Stimulated activated naive CD4-positive, alpha-beta T cell (primary cell): ENCODE data around the gene RANBP1.
"Not testable (repeated sequence)": the region's sequence is repeated elsewhere in the genome, so short reads cannot be mapped to it uniquely, and the experiment has no call there.

ENCODE experiments used
- DNase-seq, 6 experiments: peaks; one replicate each; lab custom pipeline; 2025; lab: John Stamatoyannopoulos, UW

RANBP1 gene

DNA sequence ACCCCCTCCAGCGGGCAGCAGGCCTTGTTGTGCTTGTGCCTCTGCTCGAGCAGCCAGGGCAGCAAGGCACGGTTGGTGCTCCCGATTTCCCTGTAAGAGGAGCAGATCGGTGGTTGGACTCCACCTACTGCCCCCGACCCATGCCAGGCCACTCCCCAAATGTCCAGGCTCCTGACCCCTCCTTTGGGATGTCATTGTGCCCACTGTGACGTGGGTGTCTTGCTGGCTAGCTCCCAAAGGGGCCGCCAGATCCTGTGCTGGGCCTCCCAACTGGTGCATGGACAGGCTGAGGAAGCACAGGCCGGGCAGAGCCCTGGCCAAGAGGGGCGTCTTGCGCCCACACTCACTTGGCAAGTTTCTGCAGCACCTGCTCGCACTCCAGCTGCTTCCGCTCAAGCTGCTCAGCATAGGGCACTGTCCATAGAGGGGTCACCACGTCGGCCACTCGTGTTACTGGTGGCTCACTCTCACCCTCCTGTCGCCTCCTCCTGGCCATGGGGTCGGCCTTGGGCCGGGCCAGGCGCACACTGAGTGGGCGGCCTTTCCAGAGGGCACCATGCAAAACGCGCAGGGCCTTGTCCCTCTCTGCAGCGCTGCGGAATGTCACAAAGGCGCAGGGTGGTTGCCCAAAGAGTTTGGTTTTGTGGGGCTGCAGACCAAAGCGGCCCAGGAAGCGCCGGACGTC is at the start of gene RANBP1:
Gene RANBP1 (plus strand): TSS at position 414 of the 685 bp plus-strand sequence. CDS start 81 bp downstream, at position 495.
- no peak for DNase-seq

DNA sequence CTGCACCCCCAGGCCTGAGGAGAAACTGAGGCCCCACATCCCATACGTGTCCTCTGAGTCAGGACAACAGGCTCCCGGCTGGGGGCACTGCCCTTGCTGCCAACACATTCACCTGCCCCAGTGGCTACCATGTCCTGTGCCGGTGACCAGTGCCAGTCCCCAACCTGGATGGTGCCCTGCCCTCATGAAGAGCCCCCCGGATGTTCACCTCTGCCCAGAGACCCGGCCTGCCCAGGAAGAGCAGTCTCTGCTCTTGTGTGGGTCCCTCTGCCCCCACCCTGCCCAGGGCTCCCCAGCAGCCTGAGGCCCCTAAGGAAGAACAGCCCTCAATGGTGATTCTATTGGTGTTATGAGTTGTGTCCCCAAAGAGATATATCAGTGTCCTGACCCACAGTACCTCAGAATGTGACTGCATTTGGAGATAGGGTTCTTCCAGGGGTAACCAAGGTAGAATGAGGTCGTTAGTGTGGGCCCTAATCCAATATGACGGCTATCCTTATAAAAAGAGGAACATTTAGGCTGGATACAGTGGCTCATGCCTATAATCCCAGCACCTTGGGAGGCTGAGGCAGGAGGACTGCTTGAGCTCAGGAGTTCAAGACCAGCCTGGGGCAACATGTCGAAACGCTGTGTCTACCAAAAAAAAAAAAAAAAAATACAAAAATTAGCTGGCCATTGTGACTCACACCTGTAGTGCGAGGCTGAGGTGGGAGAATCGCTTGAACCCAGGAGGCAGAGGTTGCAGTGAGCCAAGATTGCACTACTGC is 49.1 kb upstream of the RANBP1 start:
- DNase-seq: no peak

DNA sequence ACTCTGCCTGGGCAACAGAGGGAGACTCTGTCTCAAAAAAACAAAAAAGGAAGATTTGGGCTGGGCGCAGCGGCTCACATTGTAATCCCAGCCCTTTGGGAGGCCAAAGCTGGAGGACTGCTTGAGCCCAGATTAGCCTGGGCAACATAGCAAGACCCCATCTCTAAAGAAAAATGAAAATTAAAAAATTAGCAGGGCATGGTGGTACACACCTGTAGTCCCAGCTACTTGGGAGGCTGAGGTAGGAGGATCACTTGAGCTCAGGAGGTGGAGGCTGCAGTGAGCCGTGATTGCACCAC is 48.6 kb upstream of the RANBP1 start:
- DNase-seq: not testable (repeated sequence)

DNA sequence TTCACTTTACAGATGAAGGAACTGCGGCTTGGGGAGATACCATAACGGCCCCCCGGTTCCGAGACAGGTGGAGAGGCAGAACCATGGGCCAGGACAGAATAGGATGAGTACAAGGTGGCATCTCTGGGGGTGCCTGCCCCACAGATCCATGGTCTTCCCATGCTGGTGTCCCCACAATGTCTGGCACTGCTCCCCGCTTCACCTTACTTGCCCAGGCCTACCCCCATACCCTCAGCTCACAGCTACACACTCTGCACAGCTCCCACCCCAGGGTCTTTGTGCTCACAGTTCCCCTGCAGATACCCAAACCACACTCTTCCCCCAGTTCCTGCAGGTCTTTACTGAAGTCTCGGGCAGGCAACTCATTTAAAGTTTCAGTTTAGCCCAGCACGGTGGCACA is 47.3 kb upstream of the RANBP1 start:
- no peak for DNase-seq

DNA sequence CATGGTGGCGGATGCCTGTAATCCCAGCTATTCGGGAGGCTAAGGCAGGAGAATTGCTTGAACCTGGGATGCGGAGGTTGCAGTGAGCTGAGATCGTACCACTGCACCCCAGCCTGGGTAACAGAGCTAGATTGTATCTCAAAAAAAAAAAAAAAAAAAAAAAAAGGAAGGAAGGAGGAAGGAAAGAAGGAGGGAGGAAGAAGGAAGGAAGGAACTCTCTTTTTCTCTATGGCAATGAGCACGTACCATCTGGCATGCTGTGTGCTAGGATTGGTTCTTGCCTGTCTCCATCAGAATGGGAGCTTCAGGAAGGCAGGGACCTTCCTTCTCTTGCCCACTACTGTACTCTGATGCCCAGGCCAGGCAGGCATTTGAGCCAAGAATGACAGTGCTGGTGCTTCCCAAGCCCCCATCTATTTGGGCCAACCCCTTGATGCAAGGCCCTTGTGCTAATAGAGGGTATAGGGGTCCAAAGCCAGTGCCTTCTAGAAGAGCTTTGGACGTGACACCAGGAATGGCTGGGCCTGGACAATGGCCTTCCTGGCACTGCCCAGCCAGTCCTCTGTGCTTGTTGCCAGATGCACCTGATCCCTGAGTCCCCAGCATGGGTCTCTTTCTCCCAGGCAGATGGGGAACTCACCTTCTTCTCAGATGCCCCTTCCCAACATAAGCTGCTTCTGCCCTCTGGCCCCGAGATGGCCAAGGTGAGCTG is 46.4 kb upstream of the RANBP1 start:
- no peak for DNase-seq

DNA sequence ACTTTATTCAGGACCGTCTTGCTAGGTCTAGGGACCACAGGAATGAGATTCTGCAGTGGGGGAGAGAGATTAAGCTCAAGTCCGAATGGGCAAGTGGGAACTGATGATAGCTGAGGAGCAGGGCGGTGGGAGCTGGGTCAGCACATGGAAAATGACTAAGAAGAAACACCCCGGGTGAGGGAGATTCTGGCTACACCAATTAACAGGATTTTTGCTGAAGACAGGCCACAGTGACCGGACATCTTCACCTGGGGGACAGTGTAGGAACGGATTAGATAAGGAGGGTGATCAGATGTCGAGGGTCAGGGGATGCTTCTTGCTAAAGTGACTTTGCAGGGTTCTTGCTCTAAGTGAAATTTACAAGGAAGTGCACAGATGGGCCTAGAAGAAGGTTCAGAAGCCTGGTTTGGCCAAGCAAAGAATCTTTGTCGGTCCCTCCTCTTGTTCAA is 44.4 kb upstream of the RANBP1 start:
- no peak for DNase-seq

DNA sequence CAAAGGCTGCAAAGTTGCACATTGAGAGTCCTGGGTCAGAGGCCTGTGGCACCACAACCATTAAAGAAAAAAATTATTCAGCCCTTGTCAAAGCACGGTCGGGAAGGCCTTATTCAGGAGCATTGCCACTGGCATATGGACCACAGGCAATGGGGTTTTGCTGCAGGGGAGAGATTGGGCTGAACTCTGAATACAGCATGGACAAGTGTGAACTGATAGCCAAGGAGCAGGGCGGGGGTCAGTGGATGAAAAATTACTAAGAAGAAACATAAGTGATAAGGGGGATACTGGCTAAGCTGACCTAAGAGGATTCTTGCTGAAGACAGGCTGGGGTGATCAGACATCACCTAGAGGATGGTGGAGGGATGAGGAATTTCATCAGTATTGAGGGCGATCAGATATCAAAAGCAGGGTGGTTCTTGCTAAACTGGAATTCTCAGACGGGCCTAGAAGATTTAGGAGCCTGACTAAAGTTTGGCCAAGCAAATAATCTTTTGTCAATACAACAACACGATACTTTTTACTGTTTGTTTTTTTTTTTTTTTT is 39.2 kb upstream of the RANBP1 start:
- no peak for DNase-seq

DNA sequence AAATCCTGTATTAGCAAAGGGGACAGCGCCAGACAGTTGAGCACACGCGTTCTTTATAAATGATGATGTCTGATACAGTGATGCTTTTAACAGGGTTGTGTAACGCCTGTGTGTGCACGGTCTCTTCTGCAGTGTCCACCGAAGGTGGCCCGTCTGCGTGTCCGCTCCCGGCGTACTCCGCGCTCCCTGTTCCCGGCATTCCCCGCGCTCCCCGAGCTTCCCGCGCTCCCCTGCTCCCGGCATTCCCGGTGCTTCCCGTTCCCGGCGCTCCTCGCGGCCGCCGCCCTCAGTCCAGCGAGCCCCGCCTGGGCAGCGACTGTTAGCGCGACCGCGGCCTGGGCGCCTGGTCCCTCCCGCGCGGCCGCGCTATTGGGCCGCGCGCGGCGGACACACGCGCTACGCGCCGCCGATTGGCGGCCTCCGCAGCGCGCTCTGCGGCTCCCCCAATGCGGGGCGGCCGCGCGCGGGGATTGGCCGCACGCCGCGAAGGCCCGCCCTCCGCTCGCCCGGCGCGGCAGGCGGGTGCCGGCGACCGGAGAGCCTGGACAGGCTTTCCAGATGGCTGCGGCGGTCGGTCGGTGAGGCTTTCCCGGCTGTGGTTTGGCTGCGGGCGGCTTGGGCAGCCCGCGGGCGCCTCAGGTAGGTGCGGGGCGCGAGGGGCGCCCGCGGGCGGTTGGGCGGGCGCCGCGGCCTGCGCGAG is 36.0 kb upstream of the RANBP1 start, which contains the start of gene DGCR8:
Gene DGCR8 (plus strand): TSS at position 497 of the 700 bp plus-strand sequence. CDS start 5,723 bp downstream, outside the sequence.
- DNase-seq: peak; percentile 45 to 85 (median 72)

DNA sequence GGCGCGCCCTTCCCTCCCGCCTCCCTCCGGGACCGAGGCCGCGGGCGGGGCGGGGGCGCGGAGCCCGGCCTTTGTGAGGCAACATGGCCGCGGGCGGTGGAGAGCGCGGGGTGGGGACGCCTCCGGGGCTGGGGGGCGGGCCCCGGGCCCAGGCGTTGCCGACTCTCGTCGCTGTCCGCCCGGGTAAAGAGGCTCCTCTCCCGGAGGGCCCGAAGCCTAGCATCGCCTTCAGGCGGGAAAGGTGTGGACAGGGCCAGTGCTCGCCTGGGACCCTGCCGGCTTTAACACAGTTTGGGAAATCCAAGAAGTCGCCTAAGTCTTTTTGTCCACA is 35.5 kb upstream of the RANBP1 start:
- DNase-seq: peak; percentile 45 to 85 (median 72)

DNA sequence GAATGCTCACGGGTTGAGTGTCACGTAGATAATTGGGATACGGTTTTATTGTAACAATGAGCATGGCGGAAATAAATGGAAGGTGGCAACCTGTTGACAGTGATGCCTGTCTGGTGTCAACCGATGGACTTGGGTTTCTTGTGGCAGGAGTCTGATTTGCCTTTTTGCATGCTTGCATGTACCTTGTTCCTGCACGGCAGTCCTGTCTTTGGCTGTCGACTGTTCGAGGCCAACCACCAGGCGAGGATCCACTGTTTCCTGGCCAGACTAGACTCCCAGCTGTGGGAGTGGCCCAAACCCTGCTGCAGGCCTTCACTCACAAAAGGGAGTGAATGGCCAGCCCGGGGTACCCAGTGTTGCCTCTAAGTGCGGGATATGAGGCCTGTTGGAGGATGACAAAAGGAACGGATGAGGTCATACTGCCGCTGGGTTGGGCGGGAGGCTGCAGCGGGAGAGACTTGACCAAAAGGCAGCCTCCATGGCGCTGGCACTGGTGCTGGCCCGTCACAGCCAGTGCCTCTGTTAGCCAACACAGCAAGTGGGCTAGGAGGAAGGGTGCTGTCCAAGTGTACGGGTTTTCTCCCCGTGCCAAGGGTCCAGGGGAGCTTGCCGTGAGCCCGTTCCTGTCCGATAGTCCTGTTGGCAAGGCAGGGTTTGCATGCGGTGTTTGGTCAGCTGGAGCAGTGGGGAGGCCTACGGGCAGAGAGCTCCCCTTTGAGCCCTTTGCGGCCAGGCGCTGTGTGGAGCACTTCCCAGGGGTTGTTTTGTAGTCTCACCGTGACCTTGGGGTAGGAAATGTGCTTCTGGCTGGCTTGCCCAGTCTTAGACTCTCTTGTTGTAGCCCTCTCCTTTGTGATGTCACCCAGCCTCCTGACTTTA is 34.9 kb upstream of the RANBP1 start:
- peak in 1 of 6 experiments; percentile 58 for DNase-seq

DNA sequence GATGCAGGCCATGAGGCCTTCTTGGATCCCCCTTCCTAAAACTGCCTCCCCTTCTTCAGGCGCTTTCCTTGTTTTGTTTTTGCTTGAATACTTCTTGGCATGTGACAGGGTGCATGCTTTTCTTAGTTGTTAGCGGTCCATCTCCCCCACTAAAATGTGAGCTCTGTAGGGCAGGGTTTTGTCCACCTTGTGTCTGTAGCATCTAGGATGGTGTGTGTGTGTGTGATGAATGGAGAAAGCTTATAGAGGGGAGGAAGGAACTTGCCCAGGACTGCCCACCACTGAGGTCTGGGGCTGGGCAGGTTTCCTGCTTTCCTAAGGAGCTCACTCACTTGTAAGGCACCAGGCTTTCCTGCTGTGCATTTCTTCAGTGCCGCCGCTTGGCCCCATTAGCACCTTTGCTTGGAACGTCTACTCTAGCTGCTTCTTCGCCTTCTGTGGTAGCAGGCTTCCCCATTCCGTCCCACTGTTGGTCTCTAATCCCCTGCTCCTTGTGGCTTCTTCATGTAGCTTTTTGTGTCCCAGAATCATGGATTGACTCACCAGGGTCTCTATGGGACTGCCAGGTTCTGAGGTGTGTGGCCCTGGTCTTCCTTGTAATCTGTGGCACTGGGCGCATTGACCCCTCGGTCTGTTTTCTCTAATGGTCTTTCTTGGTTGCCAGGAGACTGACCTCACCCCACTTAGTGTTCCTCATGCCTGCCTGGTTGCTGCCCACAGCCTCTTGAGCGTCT is 32.6 kb upstream of the RANBP1 start:
- DNase-seq: no peak

DNA sequence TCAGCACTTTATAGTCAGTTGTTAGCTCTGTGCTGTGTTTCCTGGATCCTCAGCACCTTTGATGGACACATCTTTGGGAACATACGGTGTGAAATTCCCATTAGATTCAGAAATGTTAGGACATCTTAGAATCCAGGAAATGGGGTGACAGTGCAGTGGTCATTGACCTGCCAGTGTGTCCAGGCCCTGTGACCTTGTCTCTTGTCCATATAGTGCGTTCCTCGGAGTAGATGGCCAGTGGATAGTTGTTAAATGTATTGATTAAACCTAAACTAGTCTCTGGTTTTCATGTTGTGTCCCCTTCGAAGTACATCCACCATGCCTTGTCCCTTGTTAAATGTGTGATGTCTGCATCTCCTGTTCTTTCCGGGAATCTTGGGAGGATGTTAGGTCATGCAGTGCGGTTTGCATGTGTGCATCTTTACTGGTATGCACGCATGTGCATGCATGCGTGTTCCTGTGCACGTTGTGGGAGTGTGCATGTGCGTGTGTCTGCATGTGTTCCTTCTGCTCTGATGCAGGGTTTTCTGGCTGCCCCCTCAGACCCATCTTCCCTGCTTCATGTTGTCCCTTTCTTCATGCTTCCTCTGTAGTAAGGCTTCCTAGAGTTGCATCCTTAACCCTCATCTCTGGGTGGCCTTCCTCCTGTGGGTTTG is 31.9 kb upstream of the RANBP1 start:
- DNase-seq: no peak

DNA sequence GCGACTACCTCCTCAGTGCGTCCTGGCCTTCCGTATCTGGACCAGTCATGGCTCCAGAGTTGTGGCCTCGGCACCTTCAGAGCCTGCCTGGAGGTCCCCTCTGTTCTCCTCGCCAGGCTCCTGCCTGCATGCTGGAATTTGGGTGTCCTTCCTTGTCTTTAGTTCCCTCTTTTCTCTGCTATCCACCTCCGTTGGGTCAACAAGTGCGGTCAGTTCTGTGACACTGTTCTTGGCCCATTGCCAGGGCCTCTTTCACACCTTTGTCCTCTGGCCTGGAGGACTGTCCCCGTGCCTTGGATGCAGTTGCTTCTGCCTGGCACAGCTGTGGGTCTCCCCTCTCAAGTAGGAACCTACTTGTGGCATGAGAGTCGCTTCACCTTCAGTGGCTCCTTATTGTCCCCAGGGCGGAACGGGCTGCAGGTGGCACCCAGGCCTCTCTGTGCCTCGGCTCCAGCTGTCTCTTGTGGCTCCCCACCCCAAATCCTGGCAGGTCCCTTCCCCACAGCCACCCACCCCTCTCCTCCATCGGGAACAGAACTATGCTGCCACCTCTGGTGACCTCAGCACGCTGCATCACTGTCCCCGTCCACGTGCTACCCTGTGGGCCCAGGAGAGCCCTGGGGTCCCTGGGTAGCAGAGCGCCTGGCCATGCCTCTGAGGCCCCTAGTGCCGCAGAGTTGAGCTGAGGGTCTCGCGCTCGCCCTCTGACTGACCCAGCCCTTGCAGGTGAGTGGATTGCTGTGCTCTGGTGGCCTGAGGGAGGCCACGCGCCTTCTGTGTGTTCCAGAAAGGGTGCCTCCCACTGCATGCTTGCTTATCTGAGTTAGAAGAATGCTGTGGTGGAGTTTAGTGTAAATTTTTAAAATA is 31.1 kb upstream of the RANBP1 start:
- no peak for DNase-seq

DNA sequence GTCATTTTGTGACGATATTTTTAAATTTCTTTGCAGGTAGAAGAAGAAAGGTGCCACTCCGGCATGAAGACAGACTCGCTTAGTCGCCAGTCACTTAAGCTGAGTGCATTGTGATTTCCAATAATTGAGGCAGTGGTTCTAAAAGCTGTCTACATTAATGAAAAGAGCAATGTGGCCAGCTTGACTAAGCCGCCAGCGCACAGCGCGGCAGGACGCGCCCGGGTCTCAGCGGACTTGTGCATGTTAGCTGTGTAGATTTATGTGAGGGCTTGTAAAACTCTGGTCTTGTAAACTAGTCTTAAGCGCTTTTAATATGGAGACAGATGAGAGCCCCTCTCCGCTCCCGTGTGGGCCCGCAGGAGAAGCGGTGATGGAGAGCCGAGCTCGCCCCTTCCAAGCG is 30.3 kb upstream of the RANBP1 start:
- DNase-seq: no peak

DNA sequence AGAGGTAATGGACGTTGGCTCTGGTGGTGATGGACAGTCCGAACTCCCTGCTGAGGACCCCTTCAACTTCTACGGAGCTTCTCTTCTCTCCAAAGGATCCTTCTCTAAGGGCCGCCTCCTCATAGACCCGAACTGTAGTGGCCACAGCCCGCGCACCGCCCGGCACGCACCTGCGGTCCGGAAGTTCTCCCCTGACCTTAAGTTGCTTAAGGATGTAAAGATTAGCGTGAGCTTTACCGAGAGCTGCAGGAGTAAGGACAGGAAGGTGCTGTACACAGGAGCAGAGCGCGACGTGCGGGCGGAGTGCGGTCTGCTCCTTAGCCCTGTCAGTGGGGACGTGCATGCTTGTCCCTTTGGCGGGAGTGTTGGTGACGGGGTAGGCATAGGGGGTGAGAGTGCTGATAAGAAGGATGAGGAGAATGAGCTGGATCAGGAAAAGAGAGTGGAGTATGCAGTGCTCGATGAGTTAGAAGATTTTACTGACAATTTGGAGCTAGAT is 29.8 kb upstream of the RANBP1 start:
- DNase-seq: no peak

DNA sequence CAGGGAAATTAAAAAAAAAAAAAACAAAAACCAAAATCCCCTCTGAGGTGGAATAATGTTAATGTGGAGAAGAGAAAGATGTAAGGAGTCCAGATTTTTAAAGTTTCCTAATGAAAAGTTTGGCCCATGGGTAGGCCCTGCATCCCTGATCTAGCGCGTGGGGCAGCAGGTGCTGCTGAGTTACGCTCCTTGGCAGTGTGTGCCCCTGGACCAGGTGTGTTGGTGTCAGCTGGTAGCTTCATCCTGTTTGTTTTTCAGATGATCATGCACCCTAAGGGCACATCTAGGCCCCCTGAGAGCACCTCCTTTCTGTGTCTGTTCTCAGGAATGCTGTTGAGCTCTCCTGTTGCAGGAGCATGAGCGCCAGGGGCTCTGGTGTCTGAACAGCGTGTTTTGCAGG is 29.1 kb upstream of the RANBP1 start:
- DNase-seq: no peak

DNA sequence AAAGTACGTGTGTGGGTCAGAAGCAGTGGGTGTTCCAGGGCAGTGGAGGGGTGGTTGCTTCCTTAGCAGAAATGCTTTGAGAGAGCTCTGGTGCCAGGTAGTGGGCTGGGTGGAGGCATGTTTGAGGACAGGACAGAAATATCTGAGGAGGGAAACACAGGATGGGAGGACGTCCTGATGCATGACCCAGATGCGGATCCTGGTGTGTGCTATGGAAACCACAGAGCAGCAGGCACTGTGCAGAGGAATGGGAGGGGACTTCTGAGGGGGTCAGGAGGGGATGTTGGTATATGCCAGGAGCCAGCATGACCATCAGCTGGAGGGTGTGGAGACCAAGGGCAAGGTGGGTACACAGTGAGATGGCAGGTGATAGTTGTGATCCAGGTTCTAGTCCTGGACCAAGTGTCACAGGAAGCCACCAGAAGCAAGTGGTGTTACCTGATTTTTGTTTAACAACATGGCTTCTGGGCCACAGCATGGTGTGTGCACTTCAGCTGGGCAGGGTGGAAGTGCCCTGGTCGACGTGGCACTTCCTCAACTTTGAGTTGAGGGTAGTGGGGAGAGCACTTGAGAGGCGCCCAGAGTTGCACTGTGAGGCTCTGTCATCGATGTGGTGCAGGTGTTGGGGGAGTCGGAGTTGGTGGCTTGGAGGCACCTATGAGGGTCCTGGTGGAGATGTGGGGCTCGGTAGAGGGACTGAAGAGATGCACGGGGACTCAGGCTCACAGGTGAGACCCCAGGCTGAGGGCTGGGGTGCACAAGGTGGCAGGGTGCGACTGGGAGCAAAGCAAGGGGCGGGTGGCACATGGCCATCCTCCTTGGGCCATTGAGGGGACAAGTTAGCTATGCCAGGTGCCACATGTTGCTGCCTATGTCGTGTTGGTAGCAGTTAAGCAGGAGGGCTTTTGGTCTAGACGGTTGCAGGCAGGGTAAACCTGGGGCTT is 28.3 kb upstream of the RANBP1 start:
- DNase-seq: no peak

DNA sequence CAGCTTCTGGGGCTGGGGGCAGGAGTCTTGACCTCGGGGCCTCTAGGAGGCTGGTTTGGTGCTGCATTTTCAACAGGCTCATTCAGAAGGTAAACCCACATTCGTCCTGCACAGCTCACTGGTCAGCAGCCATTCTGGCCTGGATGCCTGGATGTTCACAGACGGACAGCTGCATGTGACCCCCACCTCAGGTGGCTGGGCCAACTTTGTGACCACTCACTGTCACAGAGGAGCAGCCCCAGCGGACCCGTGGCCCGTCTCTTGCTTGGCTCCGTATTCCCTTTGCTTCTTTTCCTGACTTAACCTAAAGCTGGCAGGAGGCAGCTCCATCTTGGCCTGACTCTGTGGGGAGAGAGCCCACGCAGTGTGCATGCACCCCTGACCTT is 27.6 kb upstream of the RANBP1 start:
- DNase-seq: no peak
